ENCODE measurements around the gene CCDC116. TPM values are rescaled to one million over a fixed set of nuclear protein-coding genes. Genes with fewer than 3 reads are reported as not detected.
A peak's percentile ranks its signal among the peaks of the same experiment; 100 is the strongest.
"Not testable (repeated sequence)": the region's sequence is repeated elsewhere in the genome, so short reads cannot be mapped to it uniquely, and the experiment has no call there.

CCDC116 gene
- total RNA-seq, 1 experiment from 2014 or later: 0.11 TPM

DNA sequence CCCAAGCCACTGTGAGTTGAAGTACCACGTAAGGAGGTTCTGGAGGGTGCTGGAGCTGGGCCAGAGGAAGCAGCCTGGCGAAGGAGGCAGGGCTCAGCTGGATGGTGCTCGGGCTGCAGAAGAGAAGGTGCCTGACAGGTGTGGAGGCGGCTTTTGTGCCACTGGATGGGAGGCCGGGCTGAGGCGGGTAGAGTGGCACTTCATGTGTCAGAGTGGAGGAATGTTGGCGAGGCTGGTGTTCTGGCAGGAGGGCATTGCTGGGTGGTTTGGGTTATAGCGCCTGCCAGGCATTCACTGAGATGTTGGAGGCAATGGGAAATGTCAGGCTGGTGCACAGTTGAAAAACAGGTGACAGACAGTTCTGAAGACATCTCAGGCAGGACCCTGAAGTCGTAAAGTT lies 40.9 kb upstream of the CCDC116 start:
- no peak overlapping the region for H3K4me3 ChIP-seq (ENCODE audit: low read length)
- no peak overlapping the region for H3K9ac ChIP-seq (ENCODE audit: low read length)
- H2AFZ ChIP-seq (ENCODE audit: low read length): no peak overlapping the region
- H3K9me3 ChIP-seq (ENCODE audit: low read length): no peaks in the 10 kb centered on the region
- no peak overlapping the region for H3K4me2 ChIP-seq (ENCODE audit: low read depth, low read length, poor library complexity, severe bottlenecking)
- peaks cover 39% of the 10 kb centered on the region for H3K4me1 ChIP-seq (ENCODE audit: low read length)
- H4K20me1 ChIP-seq (ENCODE audit: insufficient read depth, low read depth, low read length): peaks cover 39% of the 10 kb centered on the region
- no peaks in the 10 kb centered on the region for H3K27me3 ChIP-seq (ENCODE audit: low read length)
- peaks cover 29% of the 10 kb centered on the region for H3K36me3 ChIP-seq (ENCODE audit: insufficient read depth, low read length)
- peaks cover 97% of the 10 kb centered on the region for H3K79me2 ChIP-seq (ENCODE audit: low read length)
- peak overlapping the region; percentile 28; the same call in 1 of the 2 replicates for H3K27ac ChIP-seq (ENCODE audit: low read length)
- DNase-seq: no peak
- H3K9me2 ChIP-seq (replicated peaks; ENCODE audit: insufficient read depth, low read length): no peaks in the 10 kb centered on the region

GRCh38 chr22:21592422-21592821 lies 40.1 kb upstream of the CCDC116 start:
- peaks cover 33% of the 10 kb centered on the region for H3K4me1 ChIP-seq (ENCODE audit: low read length)
- no peak overlapping the region for H3K4me3 ChIP-seq (ENCODE audit: low read length)
- no peak overlapping the region for H3K27ac ChIP-seq (ENCODE audit: low read length)
- peaks cover 29% of the 10 kb centered on the region for H3K36me3 ChIP-seq (ENCODE audit: insufficient read depth, low read length)
- no peaks in the 10 kb centered on the region for H3K9me2 ChIP-seq (replicated peaks; ENCODE audit: insufficient read depth, low read length)
- H3K9ac ChIP-seq (ENCODE audit: low read length): no peak overlapping the region
- no peak overlapping the region for H2AFZ ChIP-seq (ENCODE audit: low read length)
- no peak overlapping the region for H3K4me2 ChIP-seq (ENCODE audit: low read depth, low read length, poor library complexity, severe bottlenecking)
- H3K9me3 ChIP-seq (ENCODE audit: low read length): no peaks in the 10 kb centered on the region
- peaks cover 97% of the 10 kb centered on the region for H3K79me2 ChIP-seq (ENCODE audit: low read length)
- H3K27me3 ChIP-seq (ENCODE audit: low read length): no peaks in the 10 kb centered on the region
- no peak for DNase-seq
- H4K20me1 ChIP-seq (ENCODE audit: insufficient read depth, low read depth, low read length): peaks cover 38% of the 10 kb centered on the region

GRCh38 chr22:21593406-21594232 lies 38.9 kb upstream of the CCDC116 start:
- H3K27me3 ChIP-seq (ENCODE audit: low read length): no peaks in the 10 kb centered on the region
- peaks cover 29% of the 10 kb centered on the region for H3K36me3 ChIP-seq (ENCODE audit: insufficient read depth, low read length)
- H3K4me1 ChIP-seq (ENCODE audit: low read length): peaks cover 24% of the 10 kb centered on the region
- H3K9me2 ChIP-seq (replicated peaks; ENCODE audit: insufficient read depth, low read length): no peaks in the 10 kb centered on the region
- no peak overlapping the region for H3K9ac ChIP-seq (ENCODE audit: low read length)
- peaks cover 97% of the 10 kb centered on the region for H3K79me2 ChIP-seq (ENCODE audit: low read length)
- H4K20me1 ChIP-seq (ENCODE audit: insufficient read depth, low read depth, low read length): peaks cover 34% of the 10 kb centered on the region; the same call in 1 of the 2 replicates
- no peak overlapping the region for H3K27ac ChIP-seq (ENCODE audit: low read length)
- DNase-seq: no peak
- H3K4me3 ChIP-seq (ENCODE audit: low read length): no peak overlapping the region
- H3K4me2 ChIP-seq (ENCODE audit: low read depth, low read length, poor library complexity, severe bottlenecking): no peak overlapping the region
- H2AFZ ChIP-seq (ENCODE audit: low read length): no peak overlapping the region
- H3K9me3 ChIP-seq (ENCODE audit: low read length): no peaks in the 10 kb centered on the region

- peaks cover 35% of the 10 kb centered on the region; the same call in 1 of the 2 replicates for H4K20me1 ChIP-seq (ENCODE audit: insufficient read depth, low read depth, low read length)
- no peak overlapping the region for H3K27ac ChIP-seq (ENCODE audit: low read length)
These were observed 37.6 kb upstream of the CCDC116 start for GRCh38 chr22:21594865-21595452.

GRCh38 chr22:21596356-21597135 lies 36.0 kb upstream of the CCDC116 start:
- H4K20me1 ChIP-seq (ENCODE audit: insufficient read depth, low read depth, low read length): peaks cover 21% of the 10 kb centered on the region; the same call in 1 of the 2 replicates
- H2AFZ ChIP-seq (ENCODE audit: low read length); H3K4me2 ChIP-seq (ENCODE audit: low read depth, low read length, poor library complexity, severe bottlenecking); H3K27ac ChIP-seq (ENCODE audit: low read length); H3K4me1 ChIP-seq (ENCODE audit: low read length); H3K9ac ChIP-seq (ENCODE audit: low read length); H3K4me3 ChIP-seq (ENCODE audit: low read length); H3K9me3 ChIP-seq (ENCODE audit: low read length); DNase-seq; H3K27me3 ChIP-seq (ENCODE audit: low read length); H3K9me2 ChIP-seq (replicated peaks; ENCODE audit: insufficient read depth, low read length): not testable (repeated sequence)
- H3K36me3 ChIP-seq (ENCODE audit: insufficient read depth, low read length): peaks cover 29% of the 10 kb centered on the region
- H3K79me2 ChIP-seq (ENCODE audit: low read length): peaks cover 97% of the 10 kb centered on the region

More at GRCh38 chr22:21594865-21595452, 37.6 kb upstream of the CCDC116 start:
- no peak overlapping the region for H2AFZ ChIP-seq (ENCODE audit: low read length)
- H3K4me3 ChIP-seq (ENCODE audit: low read length): no peak overlapping the region
- H3K79me2 ChIP-seq (ENCODE audit: low read length): peaks cover 97% of the 10 kb centered on the region
- no peaks in the 10 kb centered on the region for H3K9me3 ChIP-seq (ENCODE audit: low read length)
- H3K4me2 ChIP-seq (ENCODE audit: low read depth, low read length, poor library complexity, severe bottlenecking): no peak overlapping the region
- H3K4me1 ChIP-seq (ENCODE audit: low read length): peaks cover 16% of the 10 kb centered on the region
- no peaks in the 10 kb centered on the region for H3K27me3 ChIP-seq (ENCODE audit: low read length)
- no peak for DNase-seq
- no peaks in the 10 kb centered on the region for H3K9me2 ChIP-seq (replicated peaks; ENCODE audit: insufficient read depth, low read length)
- no peak overlapping the region for H3K9ac ChIP-seq (ENCODE audit: low read length)
- H3K36me3 ChIP-seq (ENCODE audit: insufficient read depth, low read length): peaks cover 29% of the 10 kb centered on the region

- Histone ChIP-seq H3K4me2 (ENCODE audit: low read depth, low read length, poor library complexity, severe bottlenecking) (no peak overlapping the region), H3K4me3 (ENCODE audit: low read length) (no peak overlapping the region), H3K4me1 (ENCODE audit: low read length) (peaks cover 9% of the 10 kb centered on the region; the same call in 1 of the 2 replicates), H3K27me3 (ENCODE audit: low read length) (no peaks in the 10 kb centered on the region), H3K36me3 (ENCODE audit: insufficient read depth, low read length) (peaks cover 23% of the 10 kb centered on the region), H3K9ac (ENCODE audit: low read length) (no peak overlapping the region), H4K20me1 (ENCODE audit: insufficient read depth, low read depth, low read length) (peaks cover 24% of the 10 kb centered on the region), H3K79me2 (ENCODE audit: low read length) (peaks cover 94% of the 10 kb centered on the region), H3K9me2 (replicated peaks; ENCODE audit: insufficient read depth, low read length) (no peaks in the 10 kb centered on the region), H3K9me3 (ENCODE audit: low read length) (no peaks in the 10 kb centered on the region), H2AFZ (ENCODE audit: low read length) (no peak overlapping the region), H3K27ac (ENCODE audit: low read length) (no peak overlapping the region)
- no peak for DNase-seq
These were observed 34.3 kb upstream of the CCDC116 start for GRCh38 chr22:21598302-21598701.

DNA sequence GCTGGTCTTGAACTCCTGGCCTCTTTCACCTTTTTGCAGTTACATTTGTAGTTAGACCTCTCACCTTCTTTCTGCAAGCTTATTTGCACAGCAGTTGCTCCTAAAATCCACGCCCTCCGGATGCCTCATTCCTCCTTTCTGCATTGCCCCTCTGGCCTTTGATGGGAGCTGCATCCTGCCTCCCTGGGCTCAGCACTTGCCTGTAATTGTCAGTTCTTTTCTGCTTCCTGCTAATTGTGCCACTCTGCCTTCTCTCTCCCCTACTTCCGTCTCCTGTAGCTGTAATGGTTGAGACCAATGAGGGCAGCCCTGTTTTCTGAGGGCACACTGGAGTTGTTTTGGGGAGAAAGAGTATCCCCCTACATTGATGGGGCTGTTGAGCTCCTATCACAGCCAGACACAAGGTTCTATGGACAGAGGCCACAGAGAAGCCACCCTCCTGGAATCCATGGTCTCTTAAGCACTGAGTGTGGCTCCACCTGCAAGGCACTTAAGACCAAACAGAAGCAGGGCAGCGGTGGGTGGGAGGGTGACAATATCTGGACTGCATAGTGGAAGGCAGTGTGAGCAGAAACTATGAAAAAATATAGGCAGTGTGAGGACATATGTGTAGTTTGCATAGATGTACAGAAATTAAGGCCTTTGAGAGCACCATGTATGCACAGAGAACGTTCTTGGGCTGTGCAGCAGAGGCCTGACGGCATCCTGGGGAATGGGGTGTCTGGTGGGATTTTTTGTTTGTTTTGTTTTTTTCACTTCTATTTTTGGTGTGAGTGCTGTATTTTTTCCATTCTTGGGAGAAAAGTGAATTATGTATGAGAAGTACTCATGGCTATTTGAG lies 33.3 kb upstream of the CCDC116 start:
- no peak overlapping the region for H3K4me2 ChIP-seq (ENCODE audit: low read depth, low read length, poor library complexity, severe bottlenecking)
- no peak for DNase-seq
- peaks cover 22% of the 10 kb centered on the region for H4K20me1 ChIP-seq (ENCODE audit: insufficient read depth, low read depth, low read length)
- peaks cover 91% of the 10 kb centered on the region for H3K79me2 ChIP-seq (ENCODE audit: low read length)
- no peak overlapping the region for H3K27ac ChIP-seq (ENCODE audit: low read length)
- peaks cover 16% of the 10 kb centered on the region for H3K4me1 ChIP-seq (ENCODE audit: low read length)
- peaks cover 15% of the 10 kb centered on the region for H3K36me3 ChIP-seq (ENCODE audit: insufficient read depth, low read length)
- no peaks in the 10 kb centered on the region for H3K9me2 ChIP-seq (replicated peaks; ENCODE audit: insufficient read depth, low read length)
- H2AFZ ChIP-seq (ENCODE audit: low read length): no peak overlapping the region
- no peak overlapping the region for H3K9ac ChIP-seq (ENCODE audit: low read length)
- no peak overlapping the region for H3K4me3 ChIP-seq (ENCODE audit: low read length)
- no peaks in the 10 kb centered on the region for H3K27me3 ChIP-seq (ENCODE audit: low read length)
- H3K9me3 ChIP-seq (ENCODE audit: low read length): no peaks in the 10 kb centered on the region
